HG03520 (cell line): ENCODE data around the gene MAN2B1.
"Not testable (repeated sequence)": the region's sequence is repeated elsewhere in the genome, so short reads cannot be mapped to it uniquely, and the experiment has no call there.

ENCODE experiments used
- ATAC-seq: cut with Tn5 transposase; IDR thresholded peaks from one replicate; pipeline ENCODE4 v1.9.1; 2021; ENCODE audit warnings: mild to moderate bottlenecking, moderate library complexity; ENCODE audit not compliant: unreplicated experiment

The MAN2B1 gene

DNA sequence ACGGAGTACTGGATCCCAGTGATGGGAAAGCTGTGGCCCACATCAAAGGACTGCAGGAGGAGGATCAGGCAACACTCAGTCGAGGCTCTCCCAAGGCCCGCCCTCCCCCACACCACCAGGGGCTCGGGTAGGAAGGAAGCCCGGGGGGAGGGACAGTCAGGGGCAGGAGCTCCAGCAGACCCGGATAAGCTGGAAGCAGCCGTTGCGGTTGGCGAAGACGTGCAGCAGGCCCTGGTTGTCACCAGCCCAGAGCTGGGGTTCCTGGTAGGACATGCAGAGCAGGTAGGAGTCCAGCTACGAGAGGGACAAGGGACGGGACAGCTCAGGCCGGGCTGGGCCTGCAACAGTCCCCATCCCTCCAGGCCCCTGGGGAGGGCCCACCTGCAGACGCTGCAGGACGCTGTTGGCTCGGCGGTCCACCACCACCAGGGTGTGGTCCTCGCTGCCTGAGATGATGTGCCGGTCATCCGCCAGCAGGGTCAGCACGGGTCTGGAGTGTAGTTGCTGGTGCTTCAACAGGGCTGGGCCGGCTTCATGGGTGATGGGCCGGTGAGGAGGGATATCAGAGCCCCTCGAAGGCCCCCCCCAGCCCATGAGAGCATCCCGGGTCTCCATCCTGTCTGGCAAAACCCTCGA is 23.2 kb upstream of the MAN2B1 start:
- ATAC-seq, result no peak

- ATAC-seq, result no peak
Observed at GRCh38 chr19:12689012-12689411, 22.5 kb upstream of the MAN2B1 start.

DNA sequence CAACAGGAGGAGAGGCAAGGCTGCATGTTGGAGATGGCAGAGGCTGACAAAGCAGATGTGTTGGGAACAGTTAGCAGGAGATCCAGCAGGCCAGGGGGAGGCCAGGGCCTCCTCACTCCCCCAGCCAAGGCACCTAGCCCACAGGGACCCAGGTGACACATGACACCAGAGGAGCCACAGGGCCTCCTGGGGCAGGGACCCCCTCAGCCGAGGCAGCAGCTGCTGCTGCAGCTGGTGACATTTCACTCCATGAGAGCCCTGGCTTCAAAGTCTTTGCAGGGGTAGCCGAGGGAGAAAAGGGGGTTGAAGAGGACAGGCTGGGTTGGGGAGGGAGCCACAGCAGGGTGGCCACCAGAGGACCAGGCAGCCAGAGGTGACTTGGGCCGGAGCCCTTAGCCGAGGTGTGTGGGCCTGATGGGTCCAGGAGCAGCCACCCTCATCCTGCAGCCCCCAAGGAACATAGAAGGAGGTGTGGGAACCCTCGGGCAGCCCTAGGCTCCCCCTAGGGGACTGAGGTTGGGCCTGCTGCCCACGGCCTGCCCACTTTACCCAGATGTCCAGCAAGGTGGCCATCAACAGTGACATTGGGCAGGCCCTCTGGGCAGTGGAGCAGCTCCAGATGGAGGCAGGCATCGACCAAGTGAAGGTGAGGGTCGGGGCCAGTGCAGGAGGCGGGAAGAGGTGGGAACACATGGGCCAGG is 21.1 kb upstream of the MAN2B1 start, which contains the start of gene GNG14:
Gene GNG14 (plus strand): TSS at position 503 of the 701 bp plus-strand sequence. CDS start 51 bp downstream, at position 554.
- no peak for ATAC-seq

DNA sequence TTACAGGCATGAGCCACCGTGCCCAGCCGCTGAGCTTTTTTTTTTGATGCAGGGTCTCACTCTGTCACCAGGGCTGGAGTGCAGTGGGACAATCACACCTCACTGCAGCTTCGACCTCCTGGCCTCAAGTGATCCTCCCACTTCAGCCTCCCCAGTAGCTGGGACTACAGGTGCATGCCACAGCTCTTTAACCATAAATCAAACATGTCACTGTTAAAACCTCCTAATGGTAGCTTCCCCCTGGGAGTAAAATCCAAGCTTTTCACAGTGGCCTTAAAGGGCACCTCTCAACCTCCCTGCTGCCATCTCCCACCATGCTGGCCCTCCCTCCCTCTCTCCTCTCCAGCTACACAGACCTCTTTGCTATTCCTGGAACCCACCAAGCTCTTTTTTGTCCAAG is 19.3 kb upstream of the MAN2B1 start:
- no peak for ATAC-seq

- ATAC-seq, result peak; percentile 67
Observed at GRCh38 chr19:12681074-12681987, 14.8 kb upstream of the MAN2B1 start, which contains the start of gene DHPS. Gene DHPS (minus strand): TSS chr19:12681880. CDS start chr19:12681766, 114 bp downstream.

GRCh38 chr19:12680034-12680433 is 13.5 kb upstream of the MAN2B1 start:
- no peak for ATAC-seq

DNA sequence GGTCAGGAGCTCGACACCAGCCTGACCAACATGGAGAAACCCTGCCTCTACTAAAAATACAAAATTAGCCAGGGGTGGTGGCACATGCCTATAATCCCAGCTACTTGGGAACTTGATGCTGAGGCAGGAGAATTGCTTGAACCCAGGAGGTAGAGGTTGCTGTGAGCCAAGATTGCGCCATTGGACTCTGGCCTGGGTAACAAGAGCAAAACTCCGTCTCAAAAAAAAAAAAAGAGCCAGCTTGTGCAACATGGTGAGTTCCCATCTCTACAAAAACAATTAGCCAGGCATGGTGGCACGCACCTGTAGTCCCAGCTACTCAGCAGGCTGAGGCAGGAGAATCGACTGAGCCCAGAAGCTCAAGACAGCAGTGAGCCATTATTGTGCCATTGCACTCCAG is 11.5 kb upstream of the MAN2B1 start:
- ATAC-seq, result not testable (repeated sequence)

- no peak for ATAC-seq
Observed at GRCh38 chr19:12676928-12677327, 10.4 kb upstream of the MAN2B1 start.

DNA sequence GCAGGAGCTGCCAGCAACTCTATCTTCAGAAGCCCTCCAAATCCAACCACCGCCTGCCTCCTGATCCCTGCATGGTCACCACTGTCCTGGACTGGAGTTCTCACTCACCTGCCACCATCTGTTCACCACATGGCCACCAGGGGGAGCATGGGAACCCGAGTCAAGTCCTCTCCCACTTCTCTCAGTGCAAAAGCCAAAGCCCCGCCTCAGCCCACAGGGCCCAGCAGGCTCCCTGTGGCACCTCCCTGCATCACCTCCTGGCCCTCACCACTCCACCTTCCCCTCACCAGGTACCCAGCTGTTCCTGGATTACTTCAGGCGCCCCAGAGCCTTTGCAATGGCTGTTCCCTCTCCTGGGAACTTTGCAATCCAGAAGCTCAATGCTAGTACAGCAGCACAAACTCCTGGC is 9.8 kb upstream of the MAN2B1 start:
- ATAC-seq, result no peak

DNA sequence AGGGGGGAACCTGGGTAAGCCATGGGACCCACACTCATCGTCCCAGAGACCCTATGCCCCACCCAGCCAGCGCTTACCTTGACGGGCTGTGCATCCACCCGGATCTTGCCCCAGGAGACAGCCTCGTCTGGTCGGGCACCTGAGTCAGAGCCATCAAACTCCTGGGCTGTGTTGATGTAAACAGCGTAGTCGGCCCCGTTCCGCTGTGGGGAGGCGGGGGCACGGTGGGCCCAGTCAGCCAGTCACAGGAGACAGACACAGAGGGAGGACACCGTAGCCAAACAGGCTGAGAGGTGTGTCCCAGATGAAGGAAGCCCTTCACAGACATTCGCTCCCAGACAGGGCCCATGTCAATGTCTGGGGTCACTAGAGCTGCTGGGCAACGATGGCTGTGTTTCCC is 9.4 kb upstream of the MAN2B1 start:
- no peak for ATAC-seq

DNA sequence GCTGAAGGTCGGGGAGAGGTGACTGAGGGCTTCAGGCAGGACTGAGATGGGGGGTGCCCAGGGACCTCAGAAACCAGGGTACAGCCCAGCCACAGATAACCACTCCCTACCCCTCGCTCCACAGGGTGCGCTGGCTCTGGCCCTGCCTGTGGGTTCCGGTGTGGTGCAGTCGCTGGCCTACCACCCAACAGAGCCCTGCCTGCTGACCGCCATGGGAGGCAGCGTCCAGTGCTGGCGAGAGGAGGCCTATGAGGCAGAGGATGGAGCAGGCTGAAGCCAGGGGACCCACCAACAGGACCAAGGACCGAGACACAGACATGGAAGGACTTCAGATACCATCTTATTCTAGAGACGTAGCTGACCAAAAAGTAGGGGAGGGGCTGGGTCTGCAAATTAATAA is 8.9 kb upstream of the MAN2B1 start:
- no peak for ATAC-seq

- no peak for ATAC-seq
Observed at GRCh38 chr19:12672744-12673143, 6.2 kb upstream of the MAN2B1 start.

- ATAC-seq, result no peak
Observed at GRCh38 chr19:12670159-12670928, 3.8 kb upstream of the MAN2B1 start.

DNA sequence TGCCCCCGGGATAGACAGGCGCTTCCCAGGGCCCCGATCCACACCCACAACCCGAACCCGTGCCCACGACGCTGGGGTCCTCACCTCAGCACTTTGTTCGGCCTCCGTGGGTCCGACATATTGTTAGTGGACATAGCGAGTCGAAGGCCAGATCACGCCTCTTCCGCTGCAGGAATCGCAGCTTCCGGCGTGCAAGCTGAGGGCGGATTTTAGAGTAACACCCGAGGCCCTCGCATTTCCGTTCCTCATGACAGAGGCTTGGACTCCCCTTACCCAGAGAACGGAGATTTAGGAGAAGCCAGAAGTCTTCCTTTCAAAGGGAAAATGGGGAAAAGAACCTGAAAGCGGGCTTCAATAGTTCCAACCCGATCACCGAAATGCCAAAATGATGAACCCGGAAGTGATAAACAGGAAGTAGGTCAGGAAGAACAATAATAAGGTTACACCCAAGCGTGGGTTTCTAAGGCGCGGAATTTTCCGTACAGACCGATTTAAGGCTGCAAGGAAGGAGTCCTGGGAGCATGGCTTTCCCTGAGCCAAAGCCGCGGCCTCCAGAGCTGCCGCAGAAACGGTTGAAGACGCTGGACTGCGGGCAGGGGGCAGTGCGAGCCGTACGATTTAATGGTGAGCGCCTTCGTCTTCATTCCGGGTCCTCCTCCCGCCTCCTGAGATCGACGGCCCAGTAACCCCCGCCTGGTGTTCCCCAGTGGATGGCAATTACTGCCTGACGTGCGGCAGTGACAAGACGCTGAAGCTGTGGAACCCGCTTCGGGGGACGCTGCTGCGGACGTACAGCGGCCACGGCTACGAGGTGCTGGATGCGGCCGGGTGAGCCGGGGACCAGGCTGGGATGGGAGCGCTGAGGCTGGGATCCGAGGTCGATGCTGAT is 3.0 kb upstream of the MAN2B1 start:
- ATAC-seq, result no peak

DNA sequence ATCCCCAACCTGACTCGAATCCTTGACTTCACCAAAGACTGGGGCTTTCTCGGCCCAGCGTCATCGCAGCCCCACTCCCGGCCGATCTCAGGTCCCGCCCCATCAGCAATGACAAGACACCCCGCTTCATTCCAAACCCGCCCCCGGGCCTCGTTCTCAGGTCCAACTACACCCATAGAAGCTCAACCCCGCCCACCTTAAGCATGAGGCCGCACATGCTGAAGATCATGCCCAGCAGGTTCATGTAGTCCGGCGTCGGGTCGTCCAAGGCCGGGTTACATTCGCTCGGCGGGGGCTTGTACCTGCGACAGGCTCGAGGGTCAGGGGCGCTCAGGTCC is 2.4 kb upstream of the MAN2B1 start:
- ATAC-seq, result no peak

DNA sequence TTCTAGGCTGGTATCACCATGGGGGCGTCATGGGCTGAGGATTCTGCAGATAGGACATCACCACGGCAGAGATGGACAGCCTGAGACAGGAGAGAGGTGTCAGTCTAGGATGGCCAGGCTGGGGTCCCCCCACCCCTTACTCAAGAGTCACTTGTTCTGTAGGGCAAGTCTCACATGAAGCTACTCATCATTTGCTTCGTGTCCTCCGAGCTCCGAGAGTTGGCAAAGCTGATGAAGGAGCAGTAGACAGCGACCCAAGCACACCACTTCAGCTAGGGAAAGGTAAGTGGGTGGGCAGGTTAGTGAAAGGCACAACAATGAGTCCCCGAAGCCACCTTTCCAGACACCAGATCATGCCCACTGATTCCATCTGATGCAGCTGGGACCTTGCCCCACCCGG is 1.8 kb upstream of the MAN2B1 start:
- no peak for ATAC-seq

DNA sequence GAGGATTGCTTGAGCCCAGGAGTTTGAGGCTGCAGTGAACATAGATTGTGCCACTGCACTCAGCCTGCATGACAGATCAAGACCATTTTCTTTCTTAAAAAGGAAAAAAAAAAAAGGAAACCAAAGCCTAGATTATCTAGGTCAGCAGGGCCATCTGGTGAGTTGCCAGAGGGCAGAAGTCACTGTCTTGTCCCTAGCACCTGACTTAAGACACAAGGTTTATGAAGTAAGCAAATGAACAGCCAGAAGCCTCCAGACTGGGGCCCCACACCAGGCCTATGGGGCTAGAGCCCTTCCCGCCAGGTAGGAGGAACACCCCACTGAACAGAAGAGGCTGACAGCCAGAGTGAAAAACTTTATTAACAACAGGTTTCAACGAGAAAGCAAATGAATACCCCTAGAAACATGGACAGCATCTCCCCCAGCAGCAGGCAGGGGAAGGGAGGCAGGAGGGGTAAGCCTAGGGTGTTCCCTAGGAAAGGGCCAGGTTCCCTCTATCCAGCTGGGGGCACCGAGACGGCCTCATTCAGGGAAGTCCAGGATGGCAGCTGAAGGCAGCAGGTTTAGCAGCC is 1.3 kb upstream of the MAN2B1 start:
- no peak for ATAC-seq

GRCh38 chr19:12665671-12666264 is 774 bp downstream of the MAN2B1 start:
- no peak for ATAC-seq

DNA sequence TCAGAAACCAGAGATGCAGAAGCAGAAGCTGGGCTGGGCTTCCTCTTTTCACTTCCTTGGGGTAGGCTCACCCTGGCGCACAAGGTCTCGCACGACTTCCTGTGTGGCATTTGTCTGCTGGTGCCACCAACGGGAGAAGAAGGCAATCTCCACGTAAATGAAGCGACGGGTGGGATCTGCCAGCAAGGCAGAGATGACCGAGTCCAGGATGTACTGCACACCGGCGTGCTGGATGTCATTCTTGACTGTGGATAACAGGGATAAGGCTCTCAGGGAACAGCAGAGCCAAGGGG is 1.3 kb downstream of the MAN2B1 start:
- ATAC-seq, result no peak
